BJ (cell line): ENCODE data around the gene KIF3B. TPM values are rescaled to one million over a fixed set of nuclear protein-coding genes. Genes with fewer than 3 reads are reported as not detected.

ENCODE experiments used
- CTCF ChIA-PET: fragments of 350-600 bp; formaldehyde crosslinking; extraction: SDS; loops from one replicate; lab custom pipeline; 2021; ENCODE audit warnings: antibody characterized with exemption, inconsistent platforms; lab: Yijun Ruan, JAX
- POLR2A ChIA-PET: fragments of 300-600 bp; sonication (Branson Sonifier 250); formaldehyde crosslinking; extraction: SDS; loops from one replicate; lab custom pipeline; 2021; ENCODE audit warnings: antibody characterized with exemption; lab: Charles Lee
- DNase-seq: peaks from one replicate; pipeline ENCODE4 v3.0.0-alpha.2; 2011; ENCODE audit warnings: low read depth
- H3K27me3 ChIP-seq: 2 replicates; pipeline ENCODE4 v1.6.0; 2011; ENCODE audit warnings: low read length; ENCODE audit not compliant: control insufficient read depth, insufficient read depth
- H3K36me3 ChIP-seq: 2 replicates; pipeline ENCODE4 v1.5.1; 2011; ENCODE audit warnings: low read length; ENCODE audit not compliant: control insufficient read depth, insufficient read depth
- H3K4me3 ChIP-seq: 2 replicates; pipeline ENCODE4 v1.5.1; 2011; ENCODE audit warnings: low read depth, mild to moderate bottlenecking, control low read depth, low read length
- CTCF ChIP-seq: IDR thresholded peaks from 2 replicates; pipeline ENCODE4 v1.5.1; 2011; ENCODE audit warnings: low read depth, mild to moderate bottlenecking, control low read depth, inconsistent platforms, low read length, moderate library complexity; ENCODE audit not compliant: insufficient read depth
- polyA plus RNA-seq: library from polyadenylated mRNA; depleted of rRNA; stranded (reverse); fragments of >200 nt; gene quantifications from 2 replicates; pipeline ENCODE4 v1.2.3, GENCODE V29; 2011

The KIF3B gene
- polyA plus RNA-seq, 1 experiment: 20.9 TPM

GRCh38 chr20:32235331-32236047 is 42.0 kb upstream of the KIF3B start:
- H3K4me3 ChIP-seq: no peak overlapping the region
- CTCF ChIA-PET: interaction anchor here (0.6 to 1.8 kb wide), 2 partner anchors 17 to 248 kb away, joined by 4 to 5 read pairs; no protein-coding TSS in a partner anchor
- POLR2A ChIA-PET: no interaction called here
- no peak for DNase-seq
- H3K27me3 ChIP-seq: no peaks in the 10 kb centered on the region
- H3K36me3 ChIP-seq: peaks cover 23% of the 10 kb centered on the region
- TF ChIP-seq CTCF: no peak

DNA sequence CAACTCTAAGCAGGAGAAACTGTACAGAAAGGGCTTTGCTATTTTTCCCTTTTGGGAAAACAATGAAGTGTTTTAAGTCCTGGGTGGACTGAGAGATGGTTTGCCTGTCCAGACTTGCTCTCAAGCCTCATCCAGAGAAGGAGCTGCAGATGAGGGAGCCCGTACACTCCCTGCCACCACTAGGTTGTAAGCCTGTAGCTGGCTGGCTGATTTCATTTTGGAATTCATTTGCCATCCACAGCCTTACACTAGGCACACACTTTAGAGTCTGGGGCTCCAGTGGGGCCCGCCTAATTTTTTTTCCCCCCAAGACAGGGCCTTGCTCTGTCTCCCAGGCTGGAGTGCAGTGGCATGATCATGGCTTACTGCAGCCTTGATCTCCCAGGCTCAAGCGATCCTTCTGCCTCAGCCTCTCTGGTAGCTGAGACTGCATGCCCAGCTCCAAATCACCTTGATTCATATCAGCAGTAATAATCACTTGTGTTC is 41.4 kb upstream of the KIF3B start:
- H3K27me3 ChIP-seq: no peaks in the 10 kb centered on the region
- H3K4me3 ChIP-seq: no peak overlapping the region
- ChIA-PET CTCF (interaction anchor here (0.6 to 1.8 kb wide), 2 partner anchors 18 to 247 kb away, joined by 4 to 5 read pairs; no protein-coding TSS in a partner anchor), POLR2A (no interaction called here)
- DNase-seq: no peak
- no peak for TF ChIP-seq CTCF
- H3K36me3 ChIP-seq: peaks cover 23% of the 10 kb centered on the region

GRCh38 chr20:32236819-32237218 is 40.6 kb upstream of the KIF3B start:
- Histone ChIP-seq H3K4me3 (no peak overlapping the region), H3K36me3 (peaks cover 22% of the 10 kb centered on the region), H3K27me3 (no peaks in the 10 kb centered on the region)
- CTCF ChIA-PET: interaction anchor here (0.6 to 1.8 kb wide), 2 partner anchors 18 to 220 kb away, joined by 3 to 5 read pairs; no protein-coding TSS in a partner anchor
- no peak for DNase-seq
- POLR2A ChIA-PET: no interaction called here
- no peak for TF ChIP-seq CTCF

DNA sequence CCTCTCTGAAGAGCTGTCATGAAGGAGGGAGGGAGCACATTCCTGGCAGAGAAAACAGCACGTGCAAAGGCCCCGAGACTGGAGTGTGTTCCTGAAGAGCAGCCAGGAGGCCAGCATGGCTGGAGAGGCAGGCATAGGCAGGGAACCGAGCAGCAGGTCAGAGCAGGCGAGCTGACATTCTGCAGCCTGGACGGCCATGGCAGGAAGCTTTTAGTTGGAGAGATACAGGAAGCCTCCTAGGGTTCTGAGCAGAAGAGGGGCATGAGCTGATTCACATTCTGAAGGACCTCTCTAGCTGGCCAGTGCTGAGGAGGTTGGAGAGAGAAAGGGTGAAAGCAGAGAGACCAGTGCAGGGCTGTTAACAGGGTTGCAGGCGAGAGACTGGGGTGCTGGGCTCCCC is 40.0 kb upstream of the KIF3B start:
- ChIA-PET POLR2A (no interaction called here), CTCF (interaction anchor here (0.6 to 0.7 kb wide), 2 partner anchors 33 to 219 kb away, joined by 3 read pairs; no protein-coding TSS in a partner anchor)
- Histone ChIP-seq H3K27me3 (no peaks in the 10 kb centered on the region), H3K36me3 (peaks cover 20% of the 10 kb centered on the region), H3K4me3 (no peak overlapping the region)
- DNase-seq: no peak
- no peak for TF ChIP-seq CTCF

GRCh38 chr20:32238483-32239425 is 38.7 kb upstream of the KIF3B start:
- peaks cover 8% of the 10 kb centered on the region for H3K36me3 ChIP-seq
- TF ChIP-seq CTCF: no peak
- DNase-seq: no peak
- H3K27me3 ChIP-seq: no peaks in the 10 kb centered on the region
- ChIA-PET CTCF (no interaction called here), POLR2A (no interaction called here)
- H3K4me3 ChIP-seq: no peak overlapping the region
